Colonic mucosa (tissue), 4 donors: Measurements from ENCODE around the gene MAPK11. TPM values are rescaled to one million over a fixed set of nuclear protein-coding genes. Genes with fewer than 3 reads are reported as not detected.

Source experiments
- DNase-seq: peaks from one replicate; pipeline ENCODE4 v3.0.0-alpha.2; 2020
- H3K27ac ChIP-seq: fragments of 200-600 bp; one replicate; pipeline ENCODE4 v1.8.0; 2021
- H3K27me3 ChIP-seq: fragments of 200-600 bp; one replicate; pipeline ENCODE4 v1.8.0; 2021
- H3K36me3 ChIP-seq: fragments of 200-600 bp; one replicate; pipeline ENCODE4 v1.8.0; 2021
- H3K4me1 ChIP-seq: fragments of 200-600 bp; one replicate; pipeline ENCODE4 v1.8.0; 2021; ENCODE audit warnings: mild to moderate bottlenecking
- H3K4me3 ChIP-seq: fragments of 200-600 bp; one replicate; pipeline ENCODE4 v1.8.0; 2021
- H3K9ac ChIP-seq, 2 donors: one replicate each; pipeline ENCODE4 v1.7.0; 2013; ENCODE audit warnings: control low read depth in 2 of 2, low read depth in 2 of 2, low read length in 2 of 2
- H3K9me3 ChIP-seq: fragments of 200-600 bp; one replicate; pipeline ENCODE4 v1.8.0; 2021
- intact Hi-C: fragments of 100-400 bp; cut with DNase I; formaldehyde crosslinking; loops from one replicate; pipeline ENCODE4 v1.14.1; 2022
- total RNA-seq, 2 donors: library from RNA; stranded (reverse); fragmentation: NEBNext Ultra II Directional in 1 of 2; extraction: Animal tissue kit (Norgen Biotek cat#: 25700) in 1 of 2; gene quantifications; one replicate each; pipeline ENCODE4 v1.2.1, GENCODE V29; 2021
- TF ChIP-seq, protein P1 (sequence below): fragments of 200-600 bp; IDR thresholded peaks from one replicate; pipeline ENCODE4 v1.8.0; 2022; ENCODE audit warnings: antibody characterized with exemption, mild to moderate bottlenecking
- donor health status: healthy.
- donor health status: DM: no; HTN: no; CAD: no.
- donor health status: DM: no; HTN: no; CAD: no.

Gene MAPK11
- 1 to 10 TPM; 1.3 to 1.9 TPM for total RNA-seq

GRCh38 chr22:50269970-50270665, at the start of gene MAPK11:
Gene MAPK11 (minus strand): TSS chr22:50270380. CDS start chr22:50270292, 88 bp downstream.
- peak within 1 kb of the TSS; percentile 34 to 50 for H3K9ac ChIP-seq
- TF ChIP-seq, protein P1, sequence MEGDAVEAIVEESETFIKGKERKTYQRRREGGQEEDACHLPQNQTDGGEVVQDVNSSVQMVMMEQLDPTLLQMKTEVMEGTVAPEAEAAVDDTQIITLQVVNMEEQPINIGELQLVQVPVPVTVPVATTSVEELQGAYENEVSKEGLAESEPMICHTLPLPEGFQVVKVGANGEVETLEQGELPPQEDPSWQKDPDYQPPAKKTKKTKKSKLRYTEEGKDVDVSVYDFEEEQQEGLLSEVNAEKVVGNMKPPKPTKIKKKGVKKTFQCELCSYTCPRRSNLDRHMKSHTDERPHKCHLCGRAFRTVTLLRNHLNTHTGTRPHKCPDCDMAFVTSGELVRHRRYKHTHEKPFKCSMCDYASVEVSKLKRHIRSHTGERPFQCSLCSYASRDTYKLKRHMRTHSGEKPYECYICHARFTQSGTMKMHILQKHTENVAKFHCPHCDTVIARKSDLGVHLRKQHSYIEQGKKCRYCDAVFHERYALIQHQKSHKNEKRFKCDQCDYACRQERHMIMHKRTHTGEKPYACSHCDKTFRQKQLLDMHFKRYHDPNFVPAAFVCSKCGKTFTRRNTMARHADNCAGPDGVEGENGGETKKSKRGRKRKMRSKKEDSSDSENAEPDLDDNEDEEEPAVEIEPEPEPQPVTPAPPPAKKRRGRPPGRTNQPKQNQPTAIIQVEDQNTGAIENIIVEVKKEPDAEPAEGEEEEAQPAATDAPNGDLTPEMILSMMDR = no peak
- H3K36me3 ChIP-seq = peaks cover under 1% of the 10 kb centered on the region
- peak; percentile 60 for DNase-seq
- H3K4me1 ChIP-seq = peaks cover 16% of the 10 kb centered on the region
- H3K27ac ChIP-seq = no peak within 1 kb of the TSS
- no peaks in the 10 kb centered on the region for H3K9me3 ChIP-seq
- peaks cover 29% of the 10 kb centered on the region for H3K27me3 ChIP-seq
- H3K4me3 ChIP-seq = peak within 1 kb of the TSS; percentile 35
- intact Hi-C loops = no loop called here

DNA sequence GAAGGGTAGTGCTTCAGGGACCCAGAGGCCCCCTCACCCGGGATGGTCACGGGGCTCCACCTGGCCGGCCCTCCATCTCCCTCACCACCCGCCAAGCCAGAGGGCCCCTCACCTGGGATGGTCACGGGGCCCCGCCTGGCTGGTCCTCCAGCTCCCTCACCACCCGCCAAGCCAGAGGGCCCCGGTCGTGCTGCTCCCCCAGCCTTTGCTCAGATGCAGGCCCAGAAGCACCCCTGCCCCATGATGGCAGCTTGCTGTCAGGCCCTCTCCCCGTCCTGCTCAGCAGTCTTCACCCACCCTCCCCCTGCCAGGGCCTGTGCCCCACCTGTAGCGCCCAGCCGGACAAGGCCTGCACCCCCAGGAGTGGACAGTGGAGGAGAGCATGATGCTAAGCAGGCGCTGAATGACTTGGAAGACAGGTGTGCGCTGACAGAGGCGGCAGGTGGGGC, 49.3 kb upstream of the MAPK11 start:
- intact Hi-C loops = no loop called here
- H3K27me3 ChIP-seq = no peaks in the 10 kb centered on the region
- TF ChIP-seq, protein P1 = no peak
- no peaks in the 10 kb centered on the region for H3K36me3 ChIP-seq
- no peaks in the 10 kb centered on the region for H3K9me3 ChIP-seq
- no peak overlapping the region for H3K4me3 ChIP-seq
- no peak for DNase-seq
- H3K27ac ChIP-seq = no peak overlapping the region
- peaks cover 6% of the 10 kb centered on the region for H3K4me1 ChIP-seq
- no peak overlapping the region for H3K9ac ChIP-seq

- DNase-seq = no peak
- H3K9ac ChIP-seq = no peak overlapping the region
Measured at GRCh38 chr22:50318698-50319411, 48.7 kb upstream of the MAPK11 start.

GRCh38 chr22:50318356-50318697, 48.1 kb upstream of the MAPK11 start:
- Histone ChIP-seq H3K9ac (no peak overlapping the region), H3K4me1 (peaks cover 7% of the 10 kb centered on the region), H3K4me3 (no peak overlapping the region), H3K27ac (no peak overlapping the region), H3K9me3 (no peaks in the 10 kb centered on the region), H3K27me3 (no peaks in the 10 kb centered on the region), H3K36me3 (no peaks in the 10 kb centered on the region)
- no peak for DNase-seq
- intact Hi-C loops = no loop called here
- TF ChIP-seq, protein P1 = no peak

More at GRCh38 chr22:50318698-50319411, 48.7 kb upstream of the MAPK11 start:
- Histone ChIP-seq H3K27me3 (no peaks in the 10 kb centered on the region), H3K36me3 (no peaks in the 10 kb centered on the region), H3K4me1 (peaks cover 7% of the 10 kb centered on the region), H3K4me3 (no peak overlapping the region), H3K9me3 (no peaks in the 10 kb centered on the region), H3K27ac (no peak overlapping the region)
- TF ChIP-seq, protein P1 = no peak
- intact Hi-C loops = no loop called here

DNA sequence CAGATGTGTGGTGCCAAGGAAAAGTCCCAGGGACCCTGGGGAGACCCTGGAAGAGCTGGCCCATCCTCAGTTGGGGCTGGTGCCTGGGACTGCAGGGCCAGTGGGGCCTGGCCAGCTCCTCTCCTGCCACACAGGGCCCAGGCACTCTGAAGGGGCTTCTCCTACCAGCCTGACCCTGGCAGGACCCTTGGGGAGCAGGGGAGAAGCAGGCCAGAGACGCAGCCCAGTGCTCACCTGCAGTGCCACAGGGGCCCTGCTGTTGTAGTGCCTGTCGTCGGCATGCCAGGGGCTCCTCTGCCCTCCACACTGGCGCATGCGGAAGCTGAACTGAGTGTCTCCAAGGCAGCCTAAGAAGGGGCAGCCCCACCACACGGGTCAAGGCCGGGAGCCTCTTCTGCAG, 47.5 kb upstream of the MAPK11 start:
- H3K27me3 ChIP-seq = no peaks in the 10 kb centered on the region
- H3K27ac ChIP-seq = no peak overlapping the region
- intact Hi-C loops = no loop called here
- no peak for DNase-seq
- H3K9me3 ChIP-seq = no peaks in the 10 kb centered on the region
- H3K4me3 ChIP-seq = no peak overlapping the region
- peaks cover 7% of the 10 kb centered on the region for H3K4me1 ChIP-seq
- no peaks in the 10 kb centered on the region for H3K36me3 ChIP-seq
- TF ChIP-seq, protein P1 = no peak
- no peak overlapping the region for H3K9ac ChIP-seq
